Esophagus muscularis mucosa (tissue), 3 donors: ENCODE data around the gene ARMC9.

Experiments used
- POLR2A ChIP-seq: fragments of 450-650 bp; IDR thresholded peaks from one replicate; pipeline ENCODE4 v1.6.1; 2017; ENCODE audit warnings: antibody characterized with exemption, moderate library complexity, mild to moderate bottlenecking, low read depth
- POLR2AphosphoS5 ChIP-seq, 2 donors: sonication (generic); formaldehyde crosslinking; IDR thresholded peaks; one replicate each; pipeline ENCODE4 v1.6.1; 2017; ENCODE audit warnings: antibody characterized with exemption in 2 of 2
- TF ChIP-seq, protein P1 (sequence below), 3 experiments: fragments of 200-600 bp in 2 of 3; fragments of 450-650 bp in 1 of 3; sonication (generic) in 2 of 3; IDR thresholded peaks; one replicate each; pipeline ENCODE4 v1.5.1; 2017 to 2019; ENCODE audit warnings: antibody characterized with exemption in 3 of 3, mild to moderate bottlenecking in 2 of 3, moderate library complexity in 1 of 3

- TF ChIP-seq POLR2A (no peak), POLR2AphosphoS5 (IDR thresholded peaks at IDR 0.05) (no peak)
- TF ChIP-seq, protein P1, sequence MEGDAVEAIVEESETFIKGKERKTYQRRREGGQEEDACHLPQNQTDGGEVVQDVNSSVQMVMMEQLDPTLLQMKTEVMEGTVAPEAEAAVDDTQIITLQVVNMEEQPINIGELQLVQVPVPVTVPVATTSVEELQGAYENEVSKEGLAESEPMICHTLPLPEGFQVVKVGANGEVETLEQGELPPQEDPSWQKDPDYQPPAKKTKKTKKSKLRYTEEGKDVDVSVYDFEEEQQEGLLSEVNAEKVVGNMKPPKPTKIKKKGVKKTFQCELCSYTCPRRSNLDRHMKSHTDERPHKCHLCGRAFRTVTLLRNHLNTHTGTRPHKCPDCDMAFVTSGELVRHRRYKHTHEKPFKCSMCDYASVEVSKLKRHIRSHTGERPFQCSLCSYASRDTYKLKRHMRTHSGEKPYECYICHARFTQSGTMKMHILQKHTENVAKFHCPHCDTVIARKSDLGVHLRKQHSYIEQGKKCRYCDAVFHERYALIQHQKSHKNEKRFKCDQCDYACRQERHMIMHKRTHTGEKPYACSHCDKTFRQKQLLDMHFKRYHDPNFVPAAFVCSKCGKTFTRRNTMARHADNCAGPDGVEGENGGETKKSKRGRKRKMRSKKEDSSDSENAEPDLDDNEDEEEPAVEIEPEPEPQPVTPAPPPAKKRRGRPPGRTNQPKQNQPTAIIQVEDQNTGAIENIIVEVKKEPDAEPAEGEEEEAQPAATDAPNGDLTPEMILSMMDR (IDR thresholded peaks at IDR 0.05): no peak
These were observed 161.0 kb downstream of the ARMC9 start for GRCh38 chr2:231359441-231359840.
